SIG-M5 treated with dmso at 0.1 percent for 504 hours (cell line): ENCODE results near the gene MRTFB.
A peak's percentile ranks its signal among the peaks of the same experiment; 100 is the strongest.

Experiments
- DNase-seq: peaks from one replicate; lab custom pipeline; 2025; ENCODE audit not compliant: unreplicated experiment; lab: John Stamatoyannopoulos, UW

Gene MRTFB

GRCh38 chr16:14225457-14225856, 154.3 kb downstream of the MRTFB start:
- no peak for DNase-seq

- DNase-seq: no peak
Observed at GRCh38 chr16:14232106-14232864, 161.2 kb downstream of the MRTFB start.

GRCh38 chr16:14236401-14236800, 165.3 kb downstream of the MRTFB start:
- no peak for DNase-seq

- no peak for DNase-seq
Observed at GRCh38 chr16:14238756-14239155, 167.6 kb downstream of the MRTFB start.

- no peak for DNase-seq
Observed at GRCh38 chr16:14239791-14240190, 168.7 kb downstream of the MRTFB start.

GRCh38 chr16:14240219-14240843, 169.2 kb downstream of the MRTFB start:
- no peak for DNase-seq

GRCh38 chr16:14240964-14241363, 169.8 kb downstream of the MRTFB start:
- DNase-seq: no peak

GRCh38 chr16:14241631-14242030, 170.5 kb downstream of the MRTFB start:
- no peak for DNase-seq

GRCh38 chr16:14242769-14243168, 171.7 kb downstream of the MRTFB start:
- DNase-seq: no peak

GRCh38 chr16:14244196-14245010, 173.3 kb downstream of the MRTFB start:
- DNase-seq: no peak

GRCh38 chr16:14248791-14249190, 177.7 kb downstream of the MRTFB start:
- DNase-seq: no peak

GRCh38 chr16:14249291-14250032, 178.3 kb downstream of the MRTFB start:
- peak; percentile 32 for DNase-seq

GRCh38 chr16:14251419-14251818, 180.3 kb downstream of the MRTFB start:
- DNase-seq: no peak

- no peak for DNase-seq
Observed at GRCh38 chr16:14252860-14253259, 181.7 kb downstream of the MRTFB start.

- no peak for DNase-seq
Observed at GRCh38 chr16:14263011-14263410, 191.9 kb downstream of the MRTFB start.

- no peak for DNase-seq
Observed at GRCh38 chr16:14263769-14264168, 192.7 kb downstream of the MRTFB start.

- DNase-seq: no peak
Observed at GRCh38 chr16:14264327-14264943, 193.3 kb downstream of the MRTFB start.

GRCh38 chr16:14268073-14268472, 197.0 kb downstream of the MRTFB start:
- DNase-seq: no peak

GRCh38 chr16:14275934-14276333, 204.8 kb downstream of the MRTFB start:
- DNase-seq: no peak

GRCh38 chr16:14278749-14279148, 207.6 kb downstream of the MRTFB start:
- DNase-seq: no peak

- no peak for DNase-seq
Observed at GRCh38 chr16:14280541-14280940, 209.4 kb downstream of the MRTFB start.
